ENCODE results near the gene MCM10. TPM values are rescaled to one million over a fixed set of nuclear protein-coding genes. Genes with fewer than 3 reads are reported as not detected.

The MCM10 gene
- total RNA-seq, 1 experiment from 2014 or later = 43.1 TPM

GRCh38 chr10:13236638-13237037 lies 75.3 kb downstream of the MCM10 start:
- CTCF ChIA-PET = no interaction called here
- no TSS peak for BruUV-seq (replicated peaks)
- H2AFZ ChIP-seq (ENCODE audit: low read depth, low read length, poor library complexity, severe bottlenecking) = no peak overlapping the region
- H3K9me3 ChIP-seq (ENCODE audit: control insufficient read depth in 1 of 2, insufficient read depth in 1 of 2, low read depth in 1 of 2, low read length in 2 of 2) = no peaks in the 10 kb centered on the region
- DNase-seq (ENCODE audit: low read depth, low spot score) (no peak), ATAC-seq (no peak)
- no peaks in the 10 kb centered on the region for H3K27me3 ChIP-seq (ENCODE audit: insufficient read depth, low read length)
- H3K9me2 ChIP-seq (ENCODE audit: insufficient read depth) = no peaks in the 10 kb centered on the region
- H3K4me2 ChIP-seq (ENCODE audit: low read length) = no peak overlapping the region
- POLR2A ChIA-PET = no interaction called here
- peaks cover 0 to 3% of the 10 kb centered on the region in 2 experiments; a peak in 1 of 4 replicates for H3K4me1 ChIP-seq (ENCODE audit: control insufficient read depth in 1 of 2, insufficient read depth in 2 of 2, low read length in 2 of 2)
- intact Hi-C loops (cut with micrococcal nuclease) = no loop called here
- no peak overlapping the region for H3K9ac ChIP-seq (ENCODE audit: low read length)
- H3K79me2 ChIP-seq (ENCODE audit: insufficient read depth, low read length) = no peaks in the 10 kb centered on the region
- no peak for TF ChIP-seq YY1 (IDR thresholded peaks at IDR 0.05; ENCODE audit: extremely low read depth, insufficient replicate concordance, low read depth, low read length)
- no peak for TF ChIP-seq JUND (IDR thresholded peaks at IDR 0.05)
- TF ChIP-seq REST (IDR thresholded peaks at IDR 0.05; ENCODE audit: low read depth) = no peak
- no peak for TF ChIP-seq CTCF (IDR thresholded peaks at IDR 0.05 in 2 of 3, conservative IDR thresholded peaks at IDR 0.05 in 1 of 3; ENCODE audit: borderline replicate concordance in 1 of 3, insufficient read depth in 1 of 3, low read depth in 2 of 3, low read length in 2 of 3)
- no peak for TF ChIP-seq FOSL1 (IDR thresholded peaks at IDR 0.05; ENCODE audit: low read depth)
- RAD21 ChIA-PET (ENCODE audit: low non-redundant PET in 1 of 2, low total read pairs in 2 of 2, uncharacterized antibody in 2 of 2, unreplicated experiment in 2 of 2) = no interaction called here
- H4K20me1 ChIP-seq (ENCODE audit: insufficient read depth) = no peaks in the 10 kb centered on the region
- no peak overlapping the region for H3K27ac ChIP-seq (ENCODE audit: low read depth, low read length)
- no peaks in the 10 kb centered on the region for H3K36me3 ChIP-seq (ENCODE audit: control insufficient read depth in 1 of 2, insufficient read depth in 2 of 2, low read length in 2 of 2)
- H3K4me3 ChIP-seq (replicated peaks in 1 of 2; ENCODE audit: low read depth in 1 of 2, low read length in 2 of 2) = no peak overlapping the region

Data from HCT116 (cell line).